Measurements from ENCODE around the gene CEP112.
A peak's percentile ranks its signal among the peaks of the same experiment; 100 is the strongest.
"Not testable (repeated sequence)": the region's sequence is repeated elsewhere in the genome, so short reads cannot be mapped to it uniquely, and the experiment has no call there.

Gene CEP112

GRCh38 chr17:65703891-65704290 lies 488.0 kb downstream of the CEP112 start:
- Mint-ChIP-seq H3K36me3 (peaks cover 5% of the 10 kb centered on the region), H3K27ac (no peak overlapping the region), H3K27me3 (peaks cover 8% of the 10 kb centered on the region), H3K4me1 (ENCODE audit: low read depth) (no peaks in the 10 kb centered on the region), H3K4me3 (no peak overlapping the region), H3K9me3 (ENCODE audit: low read depth) (no peaks in the 10 kb centered on the region)

DNA sequence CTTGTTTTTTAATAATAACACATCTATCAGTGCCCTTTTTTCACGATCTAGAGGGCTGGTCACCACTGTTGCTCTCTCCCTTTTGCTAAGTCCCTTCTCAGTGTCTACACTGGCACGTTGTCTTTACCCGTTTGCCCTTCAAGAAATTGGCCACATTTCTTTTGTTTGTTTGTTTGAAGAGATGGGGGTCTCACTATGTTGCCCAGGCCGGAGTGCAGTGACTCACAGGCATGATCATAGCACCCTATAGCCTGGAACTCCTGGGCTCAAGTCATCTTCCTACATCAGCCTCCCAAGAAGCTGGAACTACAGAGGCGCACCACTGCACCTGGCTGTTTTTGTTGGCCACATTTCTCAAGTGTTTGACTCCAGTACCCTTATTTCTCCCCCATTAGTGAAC lies 492.5 kb downstream of the CEP112 start:
- H3K9me3 Mint-ChIP-seq (ENCODE audit: low read depth) = no peaks in the 10 kb centered on the region
- H3K27ac Mint-ChIP-seq = no peak overlapping the region
- H3K36me3 Mint-ChIP-seq = peaks cover 5% of the 10 kb centered on the region
- H3K4me3 Mint-ChIP-seq = no peak overlapping the region
- peaks cover 9% of the 10 kb centered on the region for H3K27me3 Mint-ChIP-seq
- no peaks in the 10 kb centered on the region for H3K4me1 Mint-ChIP-seq (ENCODE audit: low read depth)

DNA sequence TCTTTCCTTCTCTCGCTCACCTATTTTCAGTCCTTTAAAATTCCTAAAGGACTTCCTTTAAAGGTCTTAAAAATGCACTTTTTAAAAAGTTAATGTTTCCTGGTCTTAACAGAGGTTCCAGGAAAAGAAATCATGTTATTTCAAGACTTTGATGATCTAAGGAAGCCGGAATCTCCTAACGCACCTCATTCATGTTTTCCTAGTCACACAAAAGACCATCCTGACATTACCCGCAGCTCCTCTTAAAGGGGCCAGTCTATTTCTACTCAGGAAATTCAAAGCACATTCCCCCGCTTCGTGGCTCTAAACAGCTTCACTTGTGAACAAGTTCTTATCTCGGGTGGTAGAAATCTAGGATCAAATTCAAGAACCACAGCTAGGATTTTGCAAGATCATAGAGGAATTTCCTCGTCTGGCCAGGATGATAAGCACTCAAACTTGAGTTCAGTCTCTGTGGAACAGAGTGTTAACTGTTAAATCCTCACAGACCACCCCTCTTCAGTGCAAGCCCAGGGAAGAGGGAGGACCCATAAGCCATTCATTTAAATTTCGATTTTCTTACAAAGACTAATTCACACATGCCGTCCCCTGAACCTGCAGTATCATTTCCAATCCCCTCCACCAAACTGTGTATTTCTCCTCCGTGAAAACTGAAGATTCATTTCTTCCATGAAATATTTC lies 493.4 kb downstream of the CEP112 start:
- peaks cover 9% of the 10 kb centered on the region for H3K27me3 Mint-ChIP-seq
- no peaks in the 10 kb centered on the region for H3K9me3 Mint-ChIP-seq (ENCODE audit: low read depth)
- no peaks in the 10 kb centered on the region for H3K4me1 Mint-ChIP-seq (ENCODE audit: low read depth)
- H3K36me3 Mint-ChIP-seq = peaks cover 5% of the 10 kb centered on the region
- H3K4me3 Mint-ChIP-seq = no peak overlapping the region
- H3K27ac Mint-ChIP-seq = no peak overlapping the region

DNA sequence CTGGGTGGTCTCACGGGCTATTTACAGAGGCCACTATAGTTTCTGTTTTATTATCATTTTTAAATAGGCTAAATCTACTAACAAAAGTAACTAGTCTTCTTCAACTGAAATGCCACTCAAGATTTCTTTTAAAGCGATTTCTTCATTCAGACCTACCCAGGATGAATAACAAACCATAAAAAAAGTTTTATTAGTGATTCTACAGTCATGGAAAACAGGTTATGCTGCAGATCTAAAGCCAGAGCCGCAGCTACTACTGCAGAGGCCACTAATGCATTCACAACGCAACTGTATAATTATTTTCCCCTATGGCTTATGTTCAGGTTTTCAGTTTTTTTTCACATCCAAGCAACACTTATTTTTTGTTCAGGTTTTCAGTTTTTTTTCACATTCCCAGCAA lies 494.3 kb downstream of the CEP112 start:
- H3K4me3 Mint-ChIP-seq = no peak overlapping the region
- peaks cover 5% of the 10 kb centered on the region for H3K36me3 Mint-ChIP-seq
- no peaks in the 10 kb centered on the region for H3K4me1 Mint-ChIP-seq (ENCODE audit: low read depth)
- H3K27me3 Mint-ChIP-seq = peaks cover 9% of the 10 kb centered on the region
- H3K9me3 Mint-ChIP-seq (ENCODE audit: low read depth) = no peaks in the 10 kb centered on the region
- H3K27ac Mint-ChIP-seq = no peak overlapping the region

- Mint-ChIP-seq H3K9me3 (ENCODE audit: low read depth) (no peaks in the 10 kb centered on the region), H3K36me3 (peaks cover 5% of the 10 kb centered on the region), H3K27ac (no peak overlapping the region), H3K4me1 (ENCODE audit: low read depth) (peaks cover under 1% of the 10 kb centered on the region), H3K27me3 (peaks cover 6% of the 10 kb centered on the region), H3K4me3 (no peak overlapping the region)
Measured at GRCh38 chr17:65696739-65697394, 495.1 kb downstream of the CEP112 start.

GRCh38 chr17:65694601-65695000 lies 497.3 kb downstream of the CEP112 start:
- H3K27me3 Mint-ChIP-seq = peaks cover 4% of the 10 kb centered on the region
- no peak overlapping the region for H3K27ac Mint-ChIP-seq
- H3K9me3 Mint-ChIP-seq (ENCODE audit: low read depth) = no peaks in the 10 kb centered on the region
- no peaks in the 10 kb centered on the region for H3K36me3 Mint-ChIP-seq
- peaks cover 16% of the 10 kb centered on the region for H3K4me1 Mint-ChIP-seq (ENCODE audit: low read depth)
- no peak overlapping the region for H3K4me3 Mint-ChIP-seq

GRCh38 chr17:65690626-65691310 lies 501.2 kb downstream of the CEP112 start:
- no peaks in the 10 kb centered on the region for H3K9me3 Mint-ChIP-seq (ENCODE audit: low read depth)
- H3K36me3 Mint-ChIP-seq = no peaks in the 10 kb centered on the region
- peaks cover 1% of the 10 kb centered on the region for H3K27me3 Mint-ChIP-seq
- H3K4me1 Mint-ChIP-seq (ENCODE audit: low read depth) = peaks cover 16% of the 10 kb centered on the region
- H3K27ac Mint-ChIP-seq = peak overlapping the region; percentile 19
- no peak overlapping the region for H3K4me3 Mint-ChIP-seq

- H3K36me3 Mint-ChIP-seq = no peaks in the 10 kb centered on the region
- no peak overlapping the region for H3K27ac Mint-ChIP-seq
- H3K4me1 Mint-ChIP-seq (ENCODE audit: low read depth) = peaks cover 16% of the 10 kb centered on the region
- no peaks in the 10 kb centered on the region for H3K27me3 Mint-ChIP-seq
- H3K4me3 Mint-ChIP-seq = no peak overlapping the region
- H3K9me3 Mint-ChIP-seq (ENCODE audit: low read depth) = no peaks in the 10 kb centered on the region
Measured at GRCh38 chr17:65688307-65688706, 503.6 kb downstream of the CEP112 start.

- Mint-ChIP-seq H3K9me3 (ENCODE audit: low read depth) (no peaks in the 10 kb centered on the region), H3K4me3 (no peak overlapping the region)
Measured at GRCh38 chr17:65685110-65685509, 506.8 kb downstream of the CEP112 start.

GRCh38 chr17:65684631-65685030 lies 507.3 kb downstream of the CEP112 start:
- Mint-ChIP-seq H3K9me3 (ENCODE audit: low read depth) (no peaks in the 10 kb centered on the region), H3K4me3 (no peak overlapping the region), H3K27me3 (no peaks in the 10 kb centered on the region), H3K27ac (no peak overlapping the region), H3K36me3 (peaks cover 3% of the 10 kb centered on the region), H3K4me1 (ENCODE audit: low read depth) (no peaks in the 10 kb centered on the region)

More at GRCh38 chr17:65685110-65685509, 506.8 kb downstream of the CEP112 start:
- Mint-ChIP-seq H3K4me1 (ENCODE audit: low read depth) (peaks cover 2% of the 10 kb centered on the region), H3K36me3 (peaks cover 3% of the 10 kb centered on the region), H3K27me3 (no peaks in the 10 kb centered on the region), H3K27ac (no peak overlapping the region)

- Mint-ChIP-seq H3K4me3 (no peak overlapping the region), H3K36me3 (peaks cover 3% of the 10 kb centered on the region), H3K27ac (no peak overlapping the region), H3K9me3 (ENCODE audit: low read depth) (no peaks in the 10 kb centered on the region), H3K27me3 (no peaks in the 10 kb centered on the region), H3K4me1 (ENCODE audit: low read depth) (peaks cover 3% of the 10 kb centered on the region)
Measured at GRCh38 chr17:65683428-65683827, 508.5 kb downstream of the CEP112 start.

DNA sequence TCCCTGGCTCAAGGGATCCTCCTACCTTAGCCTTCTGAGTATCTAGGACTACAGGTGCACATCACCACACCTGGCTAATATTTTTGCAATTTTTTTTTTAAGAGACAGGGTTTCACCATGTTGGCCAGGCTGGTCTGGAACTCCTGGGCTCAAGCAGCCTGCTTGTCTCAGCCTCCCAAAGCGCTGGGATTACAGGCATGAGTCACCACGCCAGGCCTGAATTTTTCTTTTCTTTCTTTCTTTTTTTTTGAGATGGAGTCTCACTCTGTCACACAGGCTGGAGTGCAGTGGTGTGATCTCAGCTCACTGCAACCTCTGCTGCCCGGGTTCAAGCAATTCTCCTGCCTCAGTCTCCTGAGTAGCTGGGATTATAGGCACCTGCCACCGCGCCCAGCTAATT lies 510.2 kb downstream of the CEP112 start:
- H3K36me3 Mint-ChIP-seq; H3K27me3 Mint-ChIP-seq; H3K4me3 Mint-ChIP-seq; H3K27ac Mint-ChIP-seq; H3K4me1 Mint-ChIP-seq (ENCODE audit: low read depth); H3K9me3 Mint-ChIP-seq (ENCODE audit: low read depth): not testable (repeated sequence)

GRCh38 chr17:65679165-65679845 lies 512.6 kb downstream of the CEP112 start:
- Mint-ChIP-seq H3K36me3 (peaks cover 3% of the 10 kb centered on the region), H3K27ac (no peak overlapping the region), H3K4me3 (no peak overlapping the region), H3K9me3 (ENCODE audit: low read depth) (no peaks in the 10 kb centered on the region), H3K4me1 (ENCODE audit: low read depth) (peaks cover 7% of the 10 kb centered on the region), H3K27me3 (no peaks in the 10 kb centered on the region)

DNA sequence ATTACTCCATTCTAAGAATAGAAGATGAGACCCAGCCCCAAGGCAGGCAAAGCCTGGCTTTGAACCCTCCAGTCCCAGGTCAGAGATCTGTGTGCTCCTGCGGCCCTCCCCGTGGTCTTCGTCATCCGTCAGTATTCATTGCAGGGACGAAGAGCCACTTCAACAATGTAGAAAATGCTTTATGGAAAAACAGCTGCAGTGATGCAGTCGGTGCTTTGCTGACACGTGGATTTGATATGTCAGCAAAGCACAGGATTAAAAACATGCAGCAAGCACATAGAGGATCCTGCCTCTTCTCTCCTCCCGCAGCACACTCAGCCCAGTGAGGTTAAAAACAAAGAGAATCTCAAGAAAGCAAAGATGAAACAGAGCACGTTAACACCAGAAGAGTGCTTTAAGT lies 513.4 kb downstream of the CEP112 start:
- Mint-ChIP-seq H3K27me3 (no peaks in the 10 kb centered on the region), H3K36me3 (peaks cover 5% of the 10 kb centered on the region), H3K27ac (no peak overlapping the region), H3K4me1 (ENCODE audit: low read depth) (peaks cover 7% of the 10 kb centered on the region), H3K4me3 (no peak overlapping the region), H3K9me3 (ENCODE audit: low read depth) (no peaks in the 10 kb centered on the region)

DNA sequence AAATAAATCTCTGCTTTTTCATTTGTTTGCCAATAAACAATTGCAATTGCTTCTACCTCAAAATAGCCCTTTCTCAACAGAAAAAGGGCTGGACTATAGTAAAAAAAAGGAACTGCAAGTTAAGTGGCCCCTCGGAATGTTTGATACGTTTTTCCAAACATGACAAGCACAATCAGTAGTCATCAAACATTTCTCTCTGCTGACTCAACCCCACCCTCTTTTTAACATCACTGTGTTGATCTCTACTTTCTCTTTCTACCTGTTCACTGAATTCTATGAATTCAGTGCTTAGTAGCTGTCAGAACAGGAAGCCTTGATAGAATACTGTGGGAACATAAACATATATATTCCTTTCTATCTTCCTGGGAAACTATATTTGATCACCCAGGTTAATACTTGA lies 514.0 kb downstream of the CEP112 start:
- H3K9me3 Mint-ChIP-seq (ENCODE audit: low read depth) = no peaks in the 10 kb centered on the region
- peaks cover 5% of the 10 kb centered on the region for H3K36me3 Mint-ChIP-seq
- H3K4me3 Mint-ChIP-seq = no peak overlapping the region
- H3K4me1 Mint-ChIP-seq (ENCODE audit: low read depth) = peaks cover 7% of the 10 kb centered on the region
- no peak overlapping the region for H3K27ac Mint-ChIP-seq
- H3K27me3 Mint-ChIP-seq = no peaks in the 10 kb centered on the region
